ENCODE measurements around the gene TSBP1.
"Not testable (repeated sequence)": the region's sequence is repeated elsewhere in the genome, so short reads cannot be mapped to it uniquely, and the experiment has no call there.

The TSBP1 gene

GRCh38 chr6:32371229-32371628 lies 474 bp downstream of the TSBP1 start:
- DNase-seq = no peak

- DNase-seq = no peak
Measured at GRCh38 chr6:32370505-32370904, 1.2 kb downstream of the TSBP1 start.

- no peak for DNase-seq
Measured at GRCh38 chr6:32369660-32370059, 2.0 kb downstream of the TSBP1 start.

GRCh38 chr6:32367644-32368043 lies 4.1 kb downstream of the TSBP1 start:
- no peak for DNase-seq

GRCh38 chr6:32359225-32359624 lies 12.5 kb downstream of the TSBP1 start:
- DNase-seq = not testable (repeated sequence)

- not testable (repeated sequence) for DNase-seq
Measured at GRCh38 chr6:32358548-32358947, 13.2 kb downstream of the TSBP1 start.

- DNase-seq = no peak
Measured at GRCh38 chr6:32355018-32355417, 16.7 kb downstream of the TSBP1 start.

- DNase-seq = no peak
Measured at GRCh38 chr6:32353348-32353747, 18.4 kb downstream of the TSBP1 start.

GRCh38 chr6:32340242-32340641 lies 31.5 kb downstream of the TSBP1 start:
- DNase-seq = no peak

GRCh38 chr6:32337186-32337805 lies 34.4 kb downstream of the TSBP1 start:
- DNase-seq = no peak

GRCh38 chr6:32332433-32332832 lies 39.3 kb downstream of the TSBP1 start:
- DNase-seq = no peak

- no peak for DNase-seq
Measured at GRCh38 chr6:32329141-32329540, 42.6 kb downstream of the TSBP1 start.

GRCh38 chr6:32327103-32327502 lies 44.6 kb downstream of the TSBP1 start:
- no peak for DNase-seq

- DNase-seq = no peak
Measured at GRCh38 chr6:32318501-32318900, 53.2 kb downstream of the TSBP1 start.

- DNase-seq = no peak
Measured at GRCh38 chr6:32317541-32317940, 54.2 kb downstream of the TSBP1 start.

GRCh38 chr6:32313964-32314363 lies 57.7 kb downstream of the TSBP1 start:
- no peak for DNase-seq

- no peak for DNase-seq
Measured at GRCh38 chr6:32298632-32299336, 72.9 kb downstream of the TSBP1 start.

- DNase-seq = not testable (repeated sequence)
Measured at GRCh38 chr6:32294980-32295379, 76.7 kb downstream of the TSBP1 start.

GRCh38 chr6:32294566-32294965 lies 77.1 kb downstream of the TSBP1 start:
- DNase-seq = no peak

GRCh38 chr6:32293695-32294094 lies 78.0 kb downstream of the TSBP1 start:
- no peak for DNase-seq

GRCh38 chr6:32291543-32291942 lies 80.2 kb downstream of the TSBP1 start:
- no peak for DNase-seq

- DNase-seq = no peak
Measured at GRCh38 chr6:32290886-32291450, 80.7 kb downstream of the TSBP1 start.

- DNase-seq = no peak
Measured at GRCh38 chr6:32288426-32288825, 83.3 kb downstream of the TSBP1 start.

- DNase-seq = not testable (repeated sequence)
Measured at GRCh38 chr6:32273801-32274577, 97.7 kb downstream of the TSBP1 start.
